ENCODE measurements around the gene MYL1.

Gene MYL1

DNA sequence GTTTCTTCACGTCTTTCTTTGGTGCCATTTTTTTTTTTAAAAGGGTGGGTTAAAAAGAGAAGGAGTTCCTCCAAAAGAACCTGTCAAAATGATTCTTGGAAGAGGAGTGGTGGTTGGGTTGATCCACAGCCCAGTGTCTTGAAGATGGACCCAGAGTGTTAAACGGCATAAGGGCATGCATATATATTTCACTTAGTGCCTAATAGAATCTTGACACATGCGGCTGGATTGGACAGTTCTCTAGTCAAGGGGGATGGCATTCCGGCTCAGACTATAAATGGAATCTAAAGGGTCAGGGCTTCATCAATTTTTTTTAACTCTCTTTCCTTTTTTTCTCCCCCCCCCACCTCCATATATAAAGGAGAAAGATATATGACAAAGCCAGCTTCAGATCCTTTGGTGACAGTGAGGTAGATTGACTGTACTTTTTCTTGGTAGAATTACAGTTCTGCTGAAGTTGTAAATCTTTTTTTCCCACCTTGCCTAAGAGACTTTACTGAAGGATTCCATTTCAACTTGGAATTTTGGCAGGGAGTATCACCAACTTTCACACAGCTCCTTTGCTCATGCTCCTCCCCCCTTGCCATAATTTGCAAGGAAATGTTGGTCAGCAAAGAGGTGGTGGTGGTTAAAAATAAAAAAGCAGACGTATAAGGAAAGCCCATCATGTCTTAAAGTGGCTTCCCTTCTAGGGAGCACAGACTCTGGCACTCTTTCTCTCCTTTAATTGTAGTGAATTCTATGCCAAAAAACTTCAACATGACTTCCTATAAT is at the start of gene MYL1:
MYL1 (minus strand) TSS at position 160 of the 774 bp plus-strand sequence; CDS start at position 28, 132 bp downstream.
- H3K9ac ChIP-seq (ENCODE audit: low read length) = no peak within 1 kb of the TSS
- no peaks in the 10 kb centered on the region for H3K4me1 ChIP-seq (ENCODE audit: insufficient read depth, low read length)
- H3K36me3 ChIP-seq (ENCODE audit: insufficient read depth, low read length) = no peaks in the 10 kb centered on the region
- no peak within 1 kb of the TSS for H3K4me3 ChIP-seq (ENCODE audit: low read depth in 1 of 2, low read length in 2 of 2)
- no peak within 1 kb of the TSS for H3K27ac ChIP-seq (ENCODE audit: low read depth, low read length)
- H3K9me3 ChIP-seq (ENCODE audit: low read length) = no peaks in the 10 kb centered on the region
- no peaks in the 10 kb centered on the region for H3K27me3 ChIP-seq (ENCODE audit: control insufficient read depth in 1 of 2, insufficient read depth in 2 of 2, low read length in 2 of 2)

GRCh38 chr2:210363876-210364275 is 48.9 kb upstream of the MYL1 start:
- Histone ChIP-seq H3K9ac (ENCODE audit: low read length) (no peak overlapping the region), H3K4me1 (ENCODE audit: insufficient read depth, low read length) (no peaks in the 10 kb centered on the region), H3K9me3 (ENCODE audit: low read length) (no peaks in the 10 kb centered on the region), H3K36me3 (ENCODE audit: insufficient read depth, low read length) (no peaks in the 10 kb centered on the region), H3K27me3 (ENCODE audit: control insufficient read depth in 1 of 2, insufficient read depth in 2 of 2, low read length in 2 of 2) (no peaks in the 10 kb centered on the region), H3K27ac (ENCODE audit: low read depth, low read length) (no peak overlapping the region), H3K4me3 (ENCODE audit: low read depth in 1 of 2, low read length in 2 of 2) (no peak overlapping the region)

DNA sequence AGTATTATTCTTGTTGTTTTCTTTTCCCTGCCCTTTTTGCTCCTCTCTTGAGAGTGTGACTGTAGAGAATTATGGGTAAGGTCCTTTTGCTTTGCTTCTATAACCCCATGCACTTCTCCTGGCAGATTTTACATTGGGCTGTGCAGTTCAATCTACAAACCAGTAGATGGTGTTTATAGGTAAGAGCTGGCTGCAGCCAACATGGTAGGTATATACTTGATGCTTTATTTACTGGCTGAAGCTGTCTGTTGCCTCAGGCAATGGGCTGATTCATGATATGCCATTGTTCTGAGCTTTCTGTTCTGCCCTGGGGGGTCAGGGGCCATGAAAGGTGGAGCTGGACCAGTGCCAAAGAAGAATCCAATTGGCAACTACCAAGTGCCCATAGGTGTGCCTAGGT is 48.3 kb upstream of the MYL1 start:
- Histone ChIP-seq H3K4me3 (ENCODE audit: low read depth in 1 of 2, low read length in 2 of 2) (no peak overlapping the region), H3K9ac (ENCODE audit: low read length) (no peak overlapping the region), H3K9me3 (ENCODE audit: low read length) (no peaks in the 10 kb centered on the region), H3K4me1 (ENCODE audit: insufficient read depth, low read length) (no peaks in the 10 kb centered on the region), H3K36me3 (ENCODE audit: insufficient read depth, low read length) (no peaks in the 10 kb centered on the region), H3K27me3 (ENCODE audit: control insufficient read depth in 1 of 2, insufficient read depth in 2 of 2, low read length in 2 of 2) (no peaks in the 10 kb centered on the region), H3K27ac (ENCODE audit: low read depth, low read length) (no peak overlapping the region)

GRCh38 chr2:210360412-210360811 is 45.4 kb upstream of the MYL1 start:
- no peaks in the 10 kb centered on the region for H3K36me3 ChIP-seq (ENCODE audit: insufficient read depth, low read length)
- no peak overlapping the region for H3K9ac ChIP-seq (ENCODE audit: low read length)
- no peaks in the 10 kb centered on the region for H3K4me1 ChIP-seq (ENCODE audit: insufficient read depth, low read length)
- H3K27me3 ChIP-seq (ENCODE audit: control insufficient read depth in 1 of 2, insufficient read depth in 2 of 2, low read length in 2 of 2) = no peaks in the 10 kb centered on the region
- no peak overlapping the region for H3K4me3 ChIP-seq (ENCODE audit: low read depth in 1 of 2, low read length in 2 of 2)
- H3K9me3 ChIP-seq (ENCODE audit: low read length) = no peaks in the 10 kb centered on the region
- no peak overlapping the region for H3K27ac ChIP-seq (ENCODE audit: low read depth, low read length)

- no peak overlapping the region for H3K4me3 ChIP-seq (ENCODE audit: low read depth in 1 of 2, low read length in 2 of 2)
- H3K27me3 ChIP-seq (ENCODE audit: control insufficient read depth in 1 of 2, insufficient read depth in 2 of 2, low read length in 2 of 2) = no peaks in the 10 kb centered on the region
- H3K9ac ChIP-seq (ENCODE audit: low read length) = no peak overlapping the region
- no peak overlapping the region for H3K27ac ChIP-seq (ENCODE audit: low read depth, low read length)
- no peaks in the 10 kb centered on the region for H3K36me3 ChIP-seq (ENCODE audit: insufficient read depth, low read length)
- H3K9me3 ChIP-seq (ENCODE audit: low read length) = no peaks in the 10 kb centered on the region
- no peaks in the 10 kb centered on the region for H3K4me1 ChIP-seq (ENCODE audit: insufficient read depth, low read length)
Measured at GRCh38 chr2:210356944-210357343, 42.0 kb upstream of the MYL1 start.

DNA sequence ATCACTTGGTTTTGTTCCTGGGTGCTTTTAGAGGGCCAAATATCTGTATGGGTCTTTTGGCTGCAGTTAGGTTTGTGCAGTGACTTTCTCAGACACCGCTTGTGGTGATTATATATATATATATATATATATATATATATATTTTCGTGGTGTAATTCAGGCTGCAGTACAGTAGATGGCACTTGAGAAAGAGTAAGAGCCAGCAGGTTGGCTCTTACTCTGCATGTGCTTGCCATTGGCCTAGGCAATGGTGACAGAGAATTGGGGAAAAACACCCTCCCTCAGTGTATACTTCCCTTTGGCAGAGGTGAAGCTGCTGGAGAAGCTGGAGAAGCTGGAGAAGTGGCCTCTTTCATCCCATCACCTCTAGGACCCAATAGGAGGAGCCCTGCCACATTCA is 22.2 kb upstream of the MYL1 start:
- Histone ChIP-seq H3K27me3 (ENCODE audit: control insufficient read depth in 1 of 2, insufficient read depth in 2 of 2, low read length in 2 of 2) (no peaks in the 10 kb centered on the region), H3K4me3 (ENCODE audit: low read depth in 1 of 2, low read length in 2 of 2) (no peak overlapping the region), H3K9ac (ENCODE audit: low read length) (no peak overlapping the region), H3K9me3 (ENCODE audit: low read length) (no peaks in the 10 kb centered on the region), H3K36me3 (ENCODE audit: insufficient read depth, low read length) (no peaks in the 10 kb centered on the region), H3K4me1 (ENCODE audit: insufficient read depth, low read length) (no peaks in the 10 kb centered on the region), H3K27ac (ENCODE audit: low read depth, low read length) (no peak overlapping the region)

DNA sequence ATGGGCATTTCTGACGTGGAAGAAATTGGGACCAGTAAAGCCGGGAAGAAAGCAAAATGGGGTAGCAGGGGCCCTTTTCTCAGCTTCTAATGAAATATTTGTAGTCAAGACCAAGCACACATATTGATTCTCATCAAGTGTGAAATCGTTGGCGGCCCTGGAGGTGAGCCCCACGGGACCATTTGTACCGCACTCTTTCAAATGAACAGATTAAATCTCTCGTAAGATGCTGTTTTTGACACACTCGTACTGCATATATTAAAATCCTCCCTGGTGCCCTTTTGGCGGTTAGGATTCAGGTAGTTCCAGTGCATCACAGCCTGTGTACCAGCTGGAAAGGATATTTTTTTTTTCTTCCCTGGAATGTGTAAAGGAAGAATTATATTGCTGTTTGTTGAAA is 9.9 kb upstream of the MYL1 start:
- Histone ChIP-seq H3K27me3 (ENCODE audit: control insufficient read depth in 1 of 2, insufficient read depth in 2 of 2, low read length in 2 of 2) (no peaks in the 10 kb centered on the region), H3K9ac (ENCODE audit: low read length) (no peak overlapping the region), H3K27ac (ENCODE audit: low read depth, low read length) (no peak overlapping the region), H3K4me1 (ENCODE audit: insufficient read depth, low read length) (no peaks in the 10 kb centered on the region), H3K36me3 (ENCODE audit: insufficient read depth, low read length) (no peaks in the 10 kb centered on the region), H3K9me3 (ENCODE audit: low read length) (no peaks in the 10 kb centered on the region), H3K4me3 (ENCODE audit: low read depth in 1 of 2, low read length in 2 of 2) (no peak overlapping the region)

DNA sequence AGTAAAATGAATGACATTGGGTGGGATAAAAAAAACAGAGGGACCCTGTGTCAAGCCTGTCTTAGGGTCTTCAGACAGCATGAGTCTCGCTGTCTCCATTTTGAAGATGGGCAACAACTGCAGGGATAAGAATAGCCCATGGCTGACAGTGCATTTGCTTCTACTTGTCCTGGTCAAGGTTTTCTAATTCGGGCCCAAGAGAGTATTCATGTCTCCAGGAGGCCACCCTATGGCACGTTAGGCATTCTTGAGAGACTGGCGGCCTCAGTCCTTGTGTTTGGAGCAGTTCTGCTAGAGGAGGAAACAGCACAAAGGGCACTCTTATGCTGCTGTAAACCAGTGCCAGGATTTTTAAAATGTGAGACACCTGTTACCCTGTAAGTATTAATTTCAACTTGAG is 9.5 kb upstream of the MYL1 start:
- no peaks in the 10 kb centered on the region for H3K36me3 ChIP-seq (ENCODE audit: insufficient read depth, low read length)
- H3K9ac ChIP-seq (ENCODE audit: low read length) = no peak overlapping the region
- no peak overlapping the region for H3K27ac ChIP-seq (ENCODE audit: low read depth, low read length)
- no peaks in the 10 kb centered on the region for H3K27me3 ChIP-seq (ENCODE audit: control insufficient read depth in 1 of 2, insufficient read depth in 2 of 2, low read length in 2 of 2)
- H3K4me1 ChIP-seq (ENCODE audit: insufficient read depth, low read length) = no peaks in the 10 kb centered on the region
- H3K9me3 ChIP-seq (ENCODE audit: low read length) = no peaks in the 10 kb centered on the region
- H3K4me3 ChIP-seq (ENCODE audit: low read depth in 1 of 2, low read length in 2 of 2) = no peak overlapping the region

DNA sequence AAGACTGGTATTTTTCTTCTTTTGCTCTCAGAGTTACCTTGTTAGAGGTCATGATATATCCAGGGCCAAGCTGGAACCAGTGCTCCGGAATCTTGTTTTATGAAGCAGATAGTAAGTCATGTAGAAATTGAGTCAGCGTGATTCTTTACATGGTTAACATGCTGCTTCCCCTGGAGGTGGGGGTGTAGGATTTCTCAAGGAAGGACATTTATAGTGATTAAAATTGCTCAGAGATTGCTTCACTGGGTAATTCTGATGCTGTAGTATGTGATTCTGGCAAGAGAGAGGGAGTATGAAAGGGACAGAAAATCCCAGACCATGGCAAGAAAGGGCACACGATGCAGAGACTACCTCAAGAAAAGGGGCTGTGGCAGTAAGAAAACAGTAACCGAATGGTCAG is 8.0 kb upstream of the MYL1 start:
- Histone ChIP-seq H3K27ac (ENCODE audit: low read depth, low read length) (no peak overlapping the region), H3K9ac (ENCODE audit: low read length) (no peak overlapping the region), H3K27me3 (ENCODE audit: control insufficient read depth in 1 of 2, insufficient read depth in 2 of 2, low read length in 2 of 2) (no peaks in the 10 kb centered on the region), H3K36me3 (ENCODE audit: insufficient read depth, low read length) (no peaks in the 10 kb centered on the region), H3K9me3 (ENCODE audit: low read length) (no peaks in the 10 kb centered on the region), H3K4me1 (ENCODE audit: insufficient read depth, low read length) (no peaks in the 10 kb centered on the region), H3K4me3 (ENCODE audit: low read depth in 1 of 2, low read length in 2 of 2) (no peak overlapping the region)

GRCh38 chr2:210318891-210319290 is 3.9 kb upstream of the MYL1 start:
- no peaks in the 10 kb centered on the region for H3K36me3 ChIP-seq (ENCODE audit: insufficient read depth, low read length)
- H3K27me3 ChIP-seq (ENCODE audit: control insufficient read depth in 1 of 2, insufficient read depth in 2 of 2, low read length in 2 of 2) = no peaks in the 10 kb centered on the region
- H3K9ac ChIP-seq (ENCODE audit: low read length) = no peak overlapping the region
- H3K9me3 ChIP-seq (ENCODE audit: low read length) = no peaks in the 10 kb centered on the region
- no peak overlapping the region for H3K27ac ChIP-seq (ENCODE audit: low read depth, low read length)
- H3K4me1 ChIP-seq (ENCODE audit: insufficient read depth, low read length) = no peaks in the 10 kb centered on the region
- no peak overlapping the region for H3K4me3 ChIP-seq (ENCODE audit: low read depth in 1 of 2, low read length in 2 of 2)

GRCh38 chr2:210318486-210318885 is 3.5 kb upstream of the MYL1 start:
- no peaks in the 10 kb centered on the region for H3K4me1 ChIP-seq (ENCODE audit: insufficient read depth, low read length)
- no peaks in the 10 kb centered on the region for H3K27me3 ChIP-seq (ENCODE audit: control insufficient read depth in 1 of 2, insufficient read depth in 2 of 2, low read length in 2 of 2)
- no peak overlapping the region for H3K9ac ChIP-seq (ENCODE audit: low read length)
- H3K4me3 ChIP-seq (ENCODE audit: low read depth in 1 of 2, low read length in 2 of 2) = no peak overlapping the region
- no peaks in the 10 kb centered on the region for H3K36me3 ChIP-seq (ENCODE audit: insufficient read depth, low read length)
- H3K9me3 ChIP-seq (ENCODE audit: low read length) = no peaks in the 10 kb centered on the region
- H3K27ac ChIP-seq (ENCODE audit: low read depth, low read length) = no peak overlapping the region

DNA sequence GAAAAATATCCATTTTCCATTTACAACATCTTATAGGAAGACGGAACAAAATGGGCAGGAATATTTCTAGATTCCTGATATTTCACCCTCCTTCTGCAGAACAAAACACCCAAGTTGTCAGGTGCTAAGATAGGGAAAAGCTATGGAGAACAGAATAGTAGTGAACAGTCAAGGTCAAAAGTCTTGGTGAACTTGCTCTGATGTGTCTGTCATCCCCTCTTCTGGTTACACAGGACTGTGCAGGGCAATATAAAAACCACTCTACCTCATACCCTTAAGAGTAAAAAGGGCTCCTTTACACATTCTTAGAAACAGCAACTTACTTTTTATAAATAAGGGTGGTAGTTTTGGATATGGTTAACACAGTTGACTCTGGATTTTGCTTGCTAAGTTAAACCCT is 4.4 kb downstream of the MYL1 start:
- Histone ChIP-seq H3K4me3 (ENCODE audit: low read depth in 1 of 2, low read length in 2 of 2) (no peak overlapping the region), H3K9ac (ENCODE audit: low read length) (no peak overlapping the region), H3K36me3 (ENCODE audit: insufficient read depth, low read length) (no peaks in the 10 kb centered on the region), H3K4me1 (ENCODE audit: insufficient read depth, low read length) (no peaks in the 10 kb centered on the region), H3K27ac (ENCODE audit: low read depth, low read length) (no peak overlapping the region), H3K9me3 (ENCODE audit: low read length) (no peaks in the 10 kb centered on the region), H3K27me3 (ENCODE audit: control insufficient read depth in 1 of 2, insufficient read depth in 2 of 2, low read length in 2 of 2) (no peaks in the 10 kb centered on the region)

Measured in muscle layer of colon (tissue), 2 donors.